ENCODE data around the gene MRPL22. TPM values are rescaled to one million over a fixed set of nuclear protein-coding genes. Genes with fewer than 3 reads are reported as not detected.
"Not testable (repeated sequence)": the region's sequence is repeated elsewhere in the genome, so short reads cannot be mapped to it uniquely, and the experiment has no call there.

MRPL22 gene
- total and polyA plus RNA-seq, 2 donors (not counting 1 experiment from before 2014, with no cell fraction given), result 17.8 to 42.6 TPM

GRCh38 chr5:155004138-155004744, 63.4 kb downstream of the MRPL22 start:
- no peak overlapping the region for H3K9ac ChIP-seq (ENCODE audit: insufficient read depth, low read length)
- H3K79me2 ChIP-seq (ENCODE audit: control insufficient read depth, insufficient read depth, low read length), result no peaks in the 10 kb centered on the region
- H3K36me3 ChIP-seq (ENCODE audit: control insufficient read depth, insufficient read depth, low read length), result no peaks in the 10 kb centered on the region
- DNase-seq (ENCODE audit: low read depth in 2 of 2), result no peak
- no peaks in the 10 kb centered on the region for H3K4me1 ChIP-seq (ENCODE audit: control insufficient read depth, extremely low read depth, insufficient read depth, low read length)
- no peaks in the 10 kb centered on the region for H4K20me1 ChIP-seq (ENCODE audit: control insufficient read depth, extremely low read depth, insufficient read depth, low read length)
- TF ChIP-seq, protein P1, sequence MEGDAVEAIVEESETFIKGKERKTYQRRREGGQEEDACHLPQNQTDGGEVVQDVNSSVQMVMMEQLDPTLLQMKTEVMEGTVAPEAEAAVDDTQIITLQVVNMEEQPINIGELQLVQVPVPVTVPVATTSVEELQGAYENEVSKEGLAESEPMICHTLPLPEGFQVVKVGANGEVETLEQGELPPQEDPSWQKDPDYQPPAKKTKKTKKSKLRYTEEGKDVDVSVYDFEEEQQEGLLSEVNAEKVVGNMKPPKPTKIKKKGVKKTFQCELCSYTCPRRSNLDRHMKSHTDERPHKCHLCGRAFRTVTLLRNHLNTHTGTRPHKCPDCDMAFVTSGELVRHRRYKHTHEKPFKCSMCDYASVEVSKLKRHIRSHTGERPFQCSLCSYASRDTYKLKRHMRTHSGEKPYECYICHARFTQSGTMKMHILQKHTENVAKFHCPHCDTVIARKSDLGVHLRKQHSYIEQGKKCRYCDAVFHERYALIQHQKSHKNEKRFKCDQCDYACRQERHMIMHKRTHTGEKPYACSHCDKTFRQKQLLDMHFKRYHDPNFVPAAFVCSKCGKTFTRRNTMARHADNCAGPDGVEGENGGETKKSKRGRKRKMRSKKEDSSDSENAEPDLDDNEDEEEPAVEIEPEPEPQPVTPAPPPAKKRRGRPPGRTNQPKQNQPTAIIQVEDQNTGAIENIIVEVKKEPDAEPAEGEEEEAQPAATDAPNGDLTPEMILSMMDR (conservative IDR thresholded peaks at IDR 0.05 in 1 of 2, IDR thresholded peaks at IDR 0.05 in 1 of 2; ENCODE audit: low read depth in 1 of 2, low read length in 2 of 2), result peak; percentile 27 to 40
- no peak for TF ChIP-seq EZH2 (IDR thresholded peaks at IDR 0.05; ENCODE audit: low read length, missing control alignments)
- no peak overlapping the region for H2AFZ ChIP-seq (ENCODE audit: low read length)
- no peaks in the 10 kb centered on the region for H3K27me3 ChIP-seq (ENCODE audit: control insufficient read depth, insufficient read depth, low read length)
- H3K27ac ChIP-seq (ENCODE audit: insufficient read depth, low read length), result no peak overlapping the region
- no peak overlapping the region for H3K4me3 ChIP-seq (replicated peaks in 1 of 4; ENCODE audit: control extremely low read depth in 1 of 4, insufficient read depth in 1 of 4, low read depth in 3 of 4, low read length in 4 of 4)
- no peak overlapping the region for H3K4me2 ChIP-seq (ENCODE audit: extremely low read depth, insufficient read depth, low read length)
- no peaks in the 10 kb centered on the region for H3K9me3 ChIP-seq (ENCODE audit: control insufficient read depth, insufficient read depth, low read depth, low read length)

DNA sequence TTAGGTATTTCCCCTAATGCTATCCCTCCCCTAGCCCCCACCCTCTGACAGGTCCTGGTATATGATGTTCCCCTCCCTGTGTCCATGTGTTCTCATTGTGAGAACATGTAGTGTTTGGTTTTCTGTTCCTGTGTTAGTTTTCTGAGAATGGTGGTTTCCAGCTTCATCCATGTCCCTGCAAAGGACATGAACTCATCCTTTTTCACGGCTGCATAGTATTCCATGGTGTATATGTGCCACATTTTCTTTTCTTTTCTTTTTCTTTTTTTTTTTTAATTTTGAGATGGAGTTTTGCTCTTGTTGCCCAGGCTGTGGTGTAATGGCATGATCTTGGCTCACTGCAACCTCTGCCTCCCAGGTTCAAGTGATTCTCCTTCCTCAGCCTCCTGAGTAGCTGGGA, 65.4 kb downstream of the MRPL22 start:
- not testable (repeated sequence) for H3K36me3 ChIP-seq (ENCODE audit: control insufficient read depth, insufficient read depth, low read length); H2AFZ ChIP-seq (ENCODE audit: low read length); H3K9me3 ChIP-seq (ENCODE audit: control insufficient read depth, insufficient read depth, low read depth, low read length); DNase-seq (ENCODE audit: low read depth in 2 of 2); H3K4me2 ChIP-seq (ENCODE audit: extremely low read depth, insufficient read depth, low read length); H3K79me2 ChIP-seq (ENCODE audit: control insufficient read depth, insufficient read depth, low read length); H3K9ac ChIP-seq (ENCODE audit: insufficient read depth, low read length); H3K27me3 ChIP-seq (ENCODE audit: control insufficient read depth, insufficient read depth, low read length); H3K4me1 ChIP-seq (ENCODE audit: control insufficient read depth, extremely low read depth, insufficient read depth, low read length); H3K27ac ChIP-seq (ENCODE audit: insufficient read depth, low read length); H3K4me3 ChIP-seq (replicated peaks in 1 of 4; ENCODE audit: control extremely low read depth in 1 of 4, insufficient read depth in 1 of 4, low read depth in 3 of 4, low read length in 4 of 4); H4K20me1 ChIP-seq (ENCODE audit: control insufficient read depth, extremely low read depth, insufficient read depth, low read length)

DNA sequence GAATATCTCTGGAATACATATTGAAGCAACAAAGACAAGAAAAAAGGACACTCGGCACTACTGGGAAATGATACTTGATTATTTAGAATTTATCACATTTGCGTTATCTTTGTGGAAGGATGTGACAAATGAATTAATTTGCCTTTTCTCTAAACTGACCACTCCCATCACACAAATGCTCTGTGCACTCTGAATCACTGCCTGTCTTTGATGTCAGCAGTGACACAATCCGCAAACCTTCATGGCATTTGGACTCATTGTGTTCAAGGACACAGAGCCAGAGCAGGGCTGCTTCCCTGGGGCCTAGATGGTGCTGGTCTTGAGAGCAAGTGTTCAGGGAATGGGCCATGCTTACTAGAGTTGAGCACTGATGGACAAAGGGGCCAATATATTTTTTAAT, 67.8 kb downstream of the MRPL22 start:
- Histone ChIP-seq H3K4me2 (ENCODE audit: extremely low read depth, insufficient read depth, low read length) (no peak overlapping the region), H3K27ac (ENCODE audit: insufficient read depth, low read length) (no peak overlapping the region), H2AFZ (ENCODE audit: low read length) (no peak overlapping the region), H3K4me1 (ENCODE audit: control insufficient read depth, extremely low read depth, insufficient read depth, low read length) (no peaks in the 10 kb centered on the region), H3K36me3 (ENCODE audit: control insufficient read depth, insufficient read depth, low read length) (no peaks in the 10 kb centered on the region), H3K4me3 (replicated peaks in 1 of 4; ENCODE audit: control extremely low read depth in 1 of 4, insufficient read depth in 1 of 4, low read depth in 3 of 4, low read length in 4 of 4) (no peak overlapping the region), H3K9me3 (ENCODE audit: control insufficient read depth, insufficient read depth, low read depth, low read length) (no peaks in the 10 kb centered on the region), H3K9ac (ENCODE audit: insufficient read depth, low read length) (no peak overlapping the region), H3K27me3 (ENCODE audit: control insufficient read depth, insufficient read depth, low read length) (no peaks in the 10 kb centered on the region), H4K20me1 (ENCODE audit: control insufficient read depth, extremely low read depth, insufficient read depth, low read length) (no peaks in the 10 kb centered on the region), H3K79me2 (ENCODE audit: control insufficient read depth, insufficient read depth, low read length) (no peaks in the 10 kb centered on the region)
- DNase-seq (ENCODE audit: low read depth in 2 of 2), result peak in 1 of 2 donors; percentile 36
- TF ChIP-seq, protein P1 (conservative IDR thresholded peaks at IDR 0.05 in 1 of 2, IDR thresholded peaks at IDR 0.05 in 1 of 2; ENCODE audit: low read depth in 1 of 2, low read length in 2 of 2), result no peak
- TF ChIP-seq EZH2 (IDR thresholded peaks at IDR 0.05; ENCODE audit: low read length, missing control alignments), result no peak
